Measurements from ENCODE around the gene PAQR5.
"Not testable (repeated sequence)": the region's sequence is repeated elsewhere in the genome, so short reads cannot be mapped to it uniquely, and the experiment has no call there.

DNA sequence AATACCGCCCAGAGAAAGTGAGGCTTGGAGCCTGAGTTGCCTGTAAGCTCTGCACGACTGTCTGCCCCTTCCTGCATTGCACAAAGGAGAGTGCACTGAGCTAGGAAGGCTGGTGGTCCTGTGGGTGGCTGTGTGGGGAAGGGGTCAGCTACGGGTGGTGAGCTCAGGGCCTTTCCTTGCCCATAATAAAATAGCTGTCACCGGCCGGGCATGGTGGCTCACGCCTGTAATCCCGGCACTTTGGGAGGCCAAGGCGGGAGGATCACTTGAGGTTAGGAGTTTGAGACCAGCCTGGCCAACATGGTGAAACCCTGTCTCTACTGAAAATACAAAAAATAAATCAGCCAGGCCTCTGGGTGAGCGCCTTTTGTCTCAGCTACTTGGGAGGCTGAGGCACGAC is 7.1 kb upstream of the PAQR5 start:
- TF ChIP-seq, protein P1, sequence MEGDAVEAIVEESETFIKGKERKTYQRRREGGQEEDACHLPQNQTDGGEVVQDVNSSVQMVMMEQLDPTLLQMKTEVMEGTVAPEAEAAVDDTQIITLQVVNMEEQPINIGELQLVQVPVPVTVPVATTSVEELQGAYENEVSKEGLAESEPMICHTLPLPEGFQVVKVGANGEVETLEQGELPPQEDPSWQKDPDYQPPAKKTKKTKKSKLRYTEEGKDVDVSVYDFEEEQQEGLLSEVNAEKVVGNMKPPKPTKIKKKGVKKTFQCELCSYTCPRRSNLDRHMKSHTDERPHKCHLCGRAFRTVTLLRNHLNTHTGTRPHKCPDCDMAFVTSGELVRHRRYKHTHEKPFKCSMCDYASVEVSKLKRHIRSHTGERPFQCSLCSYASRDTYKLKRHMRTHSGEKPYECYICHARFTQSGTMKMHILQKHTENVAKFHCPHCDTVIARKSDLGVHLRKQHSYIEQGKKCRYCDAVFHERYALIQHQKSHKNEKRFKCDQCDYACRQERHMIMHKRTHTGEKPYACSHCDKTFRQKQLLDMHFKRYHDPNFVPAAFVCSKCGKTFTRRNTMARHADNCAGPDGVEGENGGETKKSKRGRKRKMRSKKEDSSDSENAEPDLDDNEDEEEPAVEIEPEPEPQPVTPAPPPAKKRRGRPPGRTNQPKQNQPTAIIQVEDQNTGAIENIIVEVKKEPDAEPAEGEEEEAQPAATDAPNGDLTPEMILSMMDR (IDR thresholded peaks at IDR 0.05) = not testable (repeated sequence)
- not testable (repeated sequence) for TF ChIP-seq POLR2A (IDR thresholded peaks at IDR 0.05)

Measured in right lobe of liver (tissue), 4 donors.